Measurements from ENCODE around the gene VIT.

VIT gene

DNA sequence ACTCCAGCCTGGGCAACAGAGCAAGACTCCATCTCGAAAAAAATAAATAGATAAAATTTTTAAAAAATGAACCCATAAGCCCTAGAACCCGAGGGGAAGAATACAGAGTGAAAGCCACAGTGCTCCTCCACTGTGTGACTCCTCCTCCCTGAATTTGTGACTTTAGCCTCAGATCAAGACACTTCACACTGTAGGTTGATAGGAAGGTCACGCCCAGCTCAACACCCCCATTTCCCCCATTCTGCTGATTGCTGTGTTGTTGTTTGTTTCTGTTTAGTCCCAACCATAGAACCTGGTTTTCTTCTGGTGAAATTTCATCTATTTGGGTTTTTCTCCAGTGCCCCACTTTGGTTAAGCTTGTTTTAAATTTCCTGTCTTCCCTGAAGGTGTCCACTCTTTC lies 102.2 kb downstream of the VIT start:
- DNase-seq (ENCODE audit: low read depth): no peak
- no peak overlapping the region for H3K4me3 ChIP-seq (ENCODE audit: low read length)
- TF ChIP-seq, protein P1, sequence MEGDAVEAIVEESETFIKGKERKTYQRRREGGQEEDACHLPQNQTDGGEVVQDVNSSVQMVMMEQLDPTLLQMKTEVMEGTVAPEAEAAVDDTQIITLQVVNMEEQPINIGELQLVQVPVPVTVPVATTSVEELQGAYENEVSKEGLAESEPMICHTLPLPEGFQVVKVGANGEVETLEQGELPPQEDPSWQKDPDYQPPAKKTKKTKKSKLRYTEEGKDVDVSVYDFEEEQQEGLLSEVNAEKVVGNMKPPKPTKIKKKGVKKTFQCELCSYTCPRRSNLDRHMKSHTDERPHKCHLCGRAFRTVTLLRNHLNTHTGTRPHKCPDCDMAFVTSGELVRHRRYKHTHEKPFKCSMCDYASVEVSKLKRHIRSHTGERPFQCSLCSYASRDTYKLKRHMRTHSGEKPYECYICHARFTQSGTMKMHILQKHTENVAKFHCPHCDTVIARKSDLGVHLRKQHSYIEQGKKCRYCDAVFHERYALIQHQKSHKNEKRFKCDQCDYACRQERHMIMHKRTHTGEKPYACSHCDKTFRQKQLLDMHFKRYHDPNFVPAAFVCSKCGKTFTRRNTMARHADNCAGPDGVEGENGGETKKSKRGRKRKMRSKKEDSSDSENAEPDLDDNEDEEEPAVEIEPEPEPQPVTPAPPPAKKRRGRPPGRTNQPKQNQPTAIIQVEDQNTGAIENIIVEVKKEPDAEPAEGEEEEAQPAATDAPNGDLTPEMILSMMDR (IDR thresholded peaks at IDR 0.05; ENCODE audit: insufficient read depth, low read depth, low read length, missing control alignments): no peak

DNA sequence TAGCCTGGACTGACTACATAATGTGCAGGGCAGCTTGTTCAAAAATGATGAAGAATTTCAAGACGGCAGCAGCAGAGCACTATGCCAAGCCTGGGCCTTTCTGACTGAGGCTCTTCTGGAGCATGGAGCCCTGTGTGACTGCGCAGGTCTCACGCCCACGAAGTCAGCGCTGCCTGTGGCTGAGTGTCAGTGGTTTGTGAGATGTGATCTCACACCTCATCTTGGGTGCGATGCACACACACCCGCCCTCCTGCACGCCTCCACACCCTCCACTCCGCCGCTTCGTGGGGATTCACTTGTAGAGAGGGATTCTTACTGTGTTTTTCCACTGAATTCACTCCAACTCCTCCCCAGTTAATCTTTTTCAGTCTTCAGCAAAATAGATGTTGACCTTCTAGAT lies 103.9 kb downstream of the VIT start:
- TF ChIP-seq, protein P1 (IDR thresholded peaks at IDR 0.05; ENCODE audit: insufficient read depth, low read depth, low read length, missing control alignments): no peak
- no peak for DNase-seq (ENCODE audit: low read depth)

DNA sequence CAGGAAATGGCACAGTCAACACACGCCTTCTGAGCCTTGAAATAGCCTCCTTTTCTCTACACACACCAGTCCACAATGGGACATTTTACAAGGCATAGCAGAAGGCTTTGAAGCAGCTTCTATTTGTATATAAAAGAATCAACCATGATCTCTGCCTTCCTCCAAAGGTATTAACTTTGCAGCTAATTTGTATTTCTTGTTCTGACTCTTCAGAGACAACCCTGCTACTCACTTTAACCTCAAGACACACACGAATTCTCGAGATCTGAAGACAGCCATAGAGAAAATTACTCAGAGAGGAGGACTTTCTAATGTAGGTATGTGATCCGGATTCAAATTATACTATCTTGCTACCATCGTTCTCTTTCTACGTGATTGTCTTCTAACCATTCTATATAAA lies 104.6 kb downstream of the VIT start:
- no peak overlapping the region for H3K4me3 ChIP-seq (ENCODE audit: low read length)
- TF ChIP-seq, protein P1 (IDR thresholded peaks at IDR 0.05; ENCODE audit: insufficient read depth, low read depth, low read length, missing control alignments): no peak
- no peak for DNase-seq (ENCODE audit: low read depth)

More for the DNA sequence above, 103.9 kb downstream of the VIT start:
- no peak overlapping the region for H3K4me3 ChIP-seq (ENCODE audit: low read length)

DNA sequence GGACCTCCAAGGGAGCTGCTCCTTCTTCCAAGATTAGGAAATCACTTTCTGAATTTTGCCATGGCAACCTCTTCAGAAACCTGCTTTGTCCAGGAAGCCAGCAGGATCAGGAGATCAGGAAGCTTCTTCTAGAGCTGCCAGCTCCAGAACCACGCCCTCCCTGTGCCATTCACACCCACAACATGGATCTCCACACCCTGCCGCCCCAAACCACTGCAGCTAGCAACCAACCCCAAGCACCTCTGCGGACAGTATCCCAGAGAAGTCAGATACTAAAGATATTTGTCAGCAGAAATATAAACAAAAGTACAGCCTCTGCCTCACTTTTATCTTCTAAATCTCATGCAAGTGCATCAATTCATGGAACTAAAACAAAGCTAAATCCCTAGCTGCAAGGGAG lies 106.4 kb downstream of the VIT start:
- TF ChIP-seq, protein P1 (IDR thresholded peaks at IDR 0.05; ENCODE audit: insufficient read depth, low read depth, low read length, missing control alignments): no peak
- no peak for DNase-seq (ENCODE audit: low read depth)
- H3K4me3 ChIP-seq (ENCODE audit: low read length): no peak overlapping the region

- H3K4me3 ChIP-seq (ENCODE audit: low read length): no peak overlapping the region
- DNase-seq (ENCODE audit: low read depth): no peak
- TF ChIP-seq, protein P1 (IDR thresholded peaks at IDR 0.05; ENCODE audit: insufficient read depth, low read depth, low read length, missing control alignments): no peak
Measured at GRCh38 chr2:36805635-36806224, 109.2 kb downstream of the VIT start.

DNA sequence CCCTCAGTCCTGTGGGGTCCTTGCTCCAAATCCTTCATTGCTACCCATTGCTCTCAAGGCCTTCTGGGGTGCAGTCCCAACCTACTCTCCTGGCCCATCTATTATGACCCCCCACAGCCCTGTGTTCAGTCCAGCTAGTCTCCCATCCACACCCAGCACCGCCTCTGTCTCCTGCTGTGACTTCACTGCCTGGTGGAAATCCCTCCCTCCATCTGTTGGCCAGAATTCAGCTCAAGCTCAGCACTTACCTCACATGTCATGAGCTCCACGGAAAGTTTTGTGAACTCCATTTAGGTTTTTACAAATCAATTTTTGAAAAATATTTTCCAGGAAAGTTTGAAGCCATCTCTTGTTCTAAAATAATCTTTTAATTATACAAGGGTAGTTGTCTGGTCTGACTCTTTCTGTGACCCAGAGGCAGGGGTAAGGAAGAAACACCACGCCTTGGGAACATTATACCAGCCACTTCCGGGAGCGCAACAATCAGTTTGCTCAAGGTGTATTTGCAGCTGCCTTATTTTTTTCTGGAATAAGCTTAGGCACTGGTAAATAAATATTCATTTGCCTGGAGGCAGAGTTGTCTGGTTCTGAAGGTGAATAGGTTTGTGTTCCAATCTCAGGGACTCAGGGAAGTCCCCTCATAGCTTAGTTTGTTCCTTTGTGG lies 110.8 kb downstream of the VIT start:
- no peak for DNase-seq (ENCODE audit: low read depth)
- H3K4me3 ChIP-seq (ENCODE audit: low read length): no peak overlapping the region
- TF ChIP-seq, protein P1 (IDR thresholded peaks at IDR 0.05; ENCODE audit: insufficient read depth, low read depth, low read length, missing control alignments): no peak

All from epithelial cell of esophagus (primary cell).